CD4-positive, alpha-beta T cell treated with Interleukin-1 beta for 1 hour (primary cell): ENCODE measurements around the gene FGF18.
"Not testable (repeated sequence)": the region's sequence is repeated elsewhere in the genome, so short reads cannot be mapped to it uniquely, and the experiment has no call there.

Experiments used
- DNase-seq, 2 donors: peaks; one replicate each; pipeline ENCODE4 v3.0.0-alpha.2; 2020 to 2022

FGF18 gene

GRCh38 chr5:171401167-171401947, 18.1 kb upstream of the FGF18 start:
- no peak for DNase-seq

DNA sequence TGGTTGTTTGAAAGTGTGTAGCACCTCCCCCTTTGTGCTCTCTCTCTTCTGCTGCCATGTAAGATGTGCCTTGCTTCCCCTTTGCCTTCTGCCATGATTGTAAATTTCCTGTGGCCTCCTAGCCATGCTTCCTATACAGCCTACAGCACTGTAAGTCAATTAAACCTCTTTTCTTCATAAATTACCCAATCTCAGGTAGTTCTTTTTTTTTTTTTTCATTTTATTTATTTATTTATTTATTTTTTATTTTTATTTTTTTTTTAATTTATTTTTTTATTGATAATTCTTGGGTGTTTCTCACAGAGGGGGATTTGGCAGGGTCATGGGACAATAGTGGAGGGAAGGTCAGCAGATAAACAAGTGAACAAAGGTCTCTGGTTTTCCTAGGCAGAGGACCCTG, 16.7 kb upstream of the FGF18 start:
- DNase-seq = not testable (repeated sequence)

DNA sequence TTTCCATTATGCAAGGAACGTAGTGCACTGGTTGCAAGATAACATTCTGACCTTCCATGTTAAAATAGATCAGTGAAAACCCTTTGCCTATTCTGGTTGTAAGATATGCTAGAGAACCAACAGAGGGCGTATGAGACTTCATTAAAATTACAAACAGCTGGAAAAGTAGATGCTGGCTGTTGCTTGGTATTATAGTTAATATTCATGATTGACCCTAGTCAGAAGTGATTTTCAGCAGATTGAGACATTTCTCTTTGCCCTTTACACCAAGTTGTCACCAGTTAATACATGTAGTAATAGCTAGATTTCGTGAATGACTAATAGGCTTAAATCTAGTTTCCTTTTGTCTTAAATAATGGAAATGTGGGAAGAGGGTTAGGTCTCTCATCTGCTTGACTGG, 13.8 kb upstream of the FGF18 start:
- no peak for DNase-seq

DNA sequence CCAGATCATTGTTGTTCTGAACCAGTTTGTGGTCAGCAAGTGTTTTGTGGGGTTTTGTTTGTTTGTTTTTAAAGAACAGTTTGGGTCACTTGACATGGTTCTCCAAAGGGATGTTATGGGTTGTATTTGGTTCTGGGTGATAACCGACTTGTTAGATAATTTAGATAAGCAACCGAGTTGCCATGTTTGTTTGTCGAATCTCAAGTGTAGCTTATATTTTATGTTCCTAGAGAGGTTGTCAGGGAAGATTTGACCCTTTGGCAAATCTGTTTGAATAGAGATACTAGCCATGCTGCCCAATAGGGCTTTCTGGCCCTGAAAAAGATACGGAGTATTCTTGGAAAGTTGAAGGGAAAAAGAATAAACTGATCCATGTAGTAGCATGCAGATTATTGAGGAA, 12.2 kb upstream of the FGF18 start:
- DNase-seq = no peak

DNA sequence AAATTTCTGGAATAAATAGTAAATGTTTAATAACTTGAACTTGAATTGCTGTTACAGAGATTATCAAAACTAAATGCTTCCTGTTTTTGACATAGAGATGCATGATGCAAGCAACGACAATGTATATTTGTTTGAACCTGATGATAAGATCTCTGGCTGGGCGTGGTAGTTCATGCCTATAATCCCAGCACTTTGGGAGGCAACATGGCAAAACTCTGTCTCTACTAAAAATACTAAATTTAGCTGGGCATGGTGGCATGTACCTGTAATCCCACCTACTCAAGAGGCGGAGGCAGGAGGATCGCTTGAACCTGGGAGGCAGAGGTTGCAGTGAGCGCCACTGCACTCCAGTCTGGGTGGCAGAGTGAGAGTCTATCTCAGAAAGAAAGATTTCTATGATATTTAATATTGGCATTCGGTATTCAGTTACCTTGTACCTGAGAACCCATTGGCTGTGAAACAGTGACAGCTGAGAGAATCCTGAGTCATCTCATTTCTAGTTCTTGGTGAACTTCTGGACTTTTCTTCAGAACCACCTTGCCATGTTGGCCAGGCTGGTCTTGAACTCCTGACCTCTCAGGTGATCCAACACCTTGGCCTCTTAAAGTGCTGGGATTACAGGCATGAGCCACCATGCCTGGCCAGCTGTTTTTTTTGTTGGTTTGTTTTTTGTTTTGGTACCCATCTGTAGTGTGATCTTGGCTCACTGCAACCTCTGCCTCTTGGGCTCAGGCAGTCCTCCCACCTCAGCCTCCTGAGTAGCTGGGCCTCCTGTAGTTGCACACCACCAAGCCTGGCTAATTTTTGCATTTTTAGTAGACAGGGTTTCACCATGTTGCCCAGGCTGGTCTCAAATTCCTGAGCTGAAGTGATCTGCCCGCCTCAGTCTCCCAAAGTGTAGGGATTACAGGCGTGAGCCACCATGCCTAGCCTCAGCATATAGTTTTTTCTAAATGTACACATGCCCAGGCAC, 10.0 kb upstream of the FGF18 start:
- no peak for DNase-seq

GRCh38 chr5:171410181-171410580, 9.3 kb upstream of the FGF18 start:
- DNase-seq = no peak

- no peak for DNase-seq
Observed at GRCh38 chr5:171412186-171412585, 7.3 kb upstream of the FGF18 start.

GRCh38 chr5:171413153-171413910, 6.1 kb upstream of the FGF18 start:
- no peak for DNase-seq

DNA sequence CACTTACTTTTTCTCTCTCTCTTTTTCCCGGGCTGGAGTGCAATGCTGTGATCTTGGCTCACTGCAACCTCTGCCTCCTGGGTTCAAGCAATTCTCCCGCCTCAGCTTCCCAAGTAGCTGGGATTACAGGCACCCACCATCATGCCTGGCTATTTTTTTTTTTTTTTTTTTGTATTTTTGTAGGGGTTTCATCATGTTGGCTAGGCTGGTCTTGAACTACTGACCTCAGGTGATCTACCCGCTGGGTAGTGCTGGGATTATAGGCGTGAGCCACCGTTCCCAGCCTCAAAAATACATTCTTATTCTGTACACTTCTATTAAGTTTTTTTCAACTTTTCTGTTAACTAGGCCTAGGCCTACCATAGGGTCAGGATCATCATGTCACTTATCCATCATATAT, 5.5 kb upstream of the FGF18 start:
- not testable (repeated sequence) for DNase-seq

- DNase-seq = no peak
Observed at GRCh38 chr5:171415115-171415730, 4.2 kb upstream of the FGF18 start.

- no peak for DNase-seq
Observed at GRCh38 chr5:171416160-171417049, 3.0 kb upstream of the FGF18 start.

- DNase-seq = peak; percentile 43 to 47
Observed at GRCh38 chr5:171418316-171418981, 998 bp upstream of the FGF18 start.

DNA sequence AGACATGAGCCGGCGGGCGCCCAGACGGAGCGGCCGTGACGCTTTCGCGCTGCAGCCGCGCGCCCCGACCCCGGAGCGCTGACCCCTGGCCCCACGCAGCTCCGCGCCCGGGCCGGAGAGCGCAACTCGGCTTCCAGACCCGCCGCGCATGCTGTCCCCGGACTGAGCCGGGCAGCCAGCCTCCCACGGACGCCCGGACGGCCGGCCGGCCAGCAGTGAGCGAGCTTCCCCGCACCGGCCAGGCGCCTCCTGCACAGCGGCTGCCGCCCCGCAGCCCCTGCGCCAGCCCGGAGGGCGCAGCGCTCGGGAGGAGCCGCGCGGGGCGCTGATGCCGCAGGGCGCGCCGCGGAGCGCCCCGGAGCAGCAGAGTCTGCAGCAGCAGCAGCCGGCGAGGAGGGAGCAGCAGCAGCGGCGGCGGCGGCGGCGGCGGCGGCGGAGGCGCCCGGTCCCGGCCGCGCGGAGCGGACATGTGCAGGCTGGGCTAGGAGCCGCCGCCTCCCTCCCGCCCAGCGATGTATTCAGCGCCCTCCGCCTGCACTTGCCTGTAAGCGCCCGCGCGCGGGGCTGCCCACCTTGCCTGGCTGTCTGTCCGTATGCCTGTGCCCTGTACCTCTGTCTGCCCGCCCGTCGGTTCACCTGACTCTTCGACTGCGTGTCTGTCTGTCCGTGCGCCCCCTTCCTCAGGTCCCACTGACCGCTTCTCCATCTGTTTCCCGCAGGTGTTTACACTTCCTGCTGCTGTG, 412 bp downstream of the FGF18 start:
- peak in 1 of 2 donors; percentile 7 for DNase-seq

DNA sequence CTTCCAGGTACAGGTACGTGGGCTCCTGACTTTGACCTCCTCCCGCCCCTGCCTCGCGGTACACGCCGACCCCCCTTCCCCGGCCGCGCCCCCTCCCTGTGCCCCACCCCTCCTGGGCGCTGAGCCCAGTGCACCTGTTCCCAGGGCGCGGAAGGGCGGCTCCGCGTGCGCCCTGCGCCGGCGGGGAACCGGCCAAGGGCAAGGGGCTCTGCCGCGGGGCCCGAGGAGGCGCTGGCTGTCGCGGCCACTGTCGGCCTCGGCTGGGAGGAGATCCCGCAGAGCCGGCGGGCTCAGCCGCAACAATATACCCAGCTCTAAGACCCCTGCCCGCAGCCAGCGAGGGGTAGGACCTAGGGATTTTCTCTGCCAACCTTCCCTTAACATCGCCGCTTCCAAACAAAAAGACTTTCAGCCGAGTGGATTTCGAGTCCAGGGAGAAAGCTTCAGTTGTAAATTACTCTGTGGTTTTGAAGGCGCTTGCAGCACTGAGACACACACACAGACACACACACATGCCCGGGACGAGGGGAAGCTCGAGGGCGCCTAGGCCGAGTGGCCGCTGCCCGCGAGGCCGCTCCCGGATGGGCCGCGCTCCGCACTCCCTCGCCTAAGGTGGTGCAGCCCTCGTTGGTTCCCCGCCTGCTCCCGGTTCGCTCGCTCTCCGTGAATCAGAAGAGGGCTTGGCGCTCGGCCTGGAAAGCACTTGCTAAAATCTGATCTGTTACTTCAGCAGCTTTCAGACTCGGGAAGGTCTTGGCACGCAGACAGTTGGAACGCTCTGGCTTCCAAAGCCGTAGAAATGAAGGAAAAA, 1.2 kb downstream of the FGF18 start:
- DNase-seq = no peak

GRCh38 chr5:171421331-171422262, 2.1 kb downstream of the FGF18 start:
- DNase-seq = no peak

DNA sequence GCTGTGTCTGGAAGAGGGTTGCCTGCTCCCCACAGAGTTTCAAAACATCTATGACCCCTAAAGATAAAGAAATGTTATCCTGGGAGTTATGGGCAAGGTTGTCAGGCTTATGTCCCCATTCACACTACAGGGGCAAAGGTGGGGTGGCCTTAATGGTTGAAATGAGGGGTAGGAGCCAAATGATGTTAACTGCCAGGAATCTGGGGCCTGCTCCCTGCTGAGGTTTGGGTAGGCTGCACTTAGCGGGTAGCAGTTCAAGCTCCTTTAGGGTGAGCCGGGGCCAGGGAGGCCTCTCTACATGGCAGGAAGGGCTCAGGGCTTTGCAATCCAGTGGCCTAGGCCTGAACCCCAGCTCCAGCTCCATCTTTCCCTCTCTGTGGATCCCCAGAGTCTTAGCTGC, 3.0 kb downstream of the FGF18 start:
- no peak for DNase-seq

GRCh38 chr5:171422902-171423663, 3.6 kb downstream of the FGF18 start:
- no peak for DNase-seq
